ENCODE results near the gene ZNF468.
A peak's percentile ranks its signal among the peaks of the same experiment; 100 is the strongest.
"Not testable (repeated sequence)": the region's sequence is repeated elsewhere in the genome, so short reads cannot be mapped to it uniquely, and the experiment has no call there.

ZNF468 gene

GRCh38 chr19:52857378-52858191, at the start of gene ZNF468:
Gene ZNF468, minus strand, starts transcription at chr19:52857619. Its CDS starts 3,347 bp downstream, at chr19:52854272.
- peak; percentile 72 for DNase-seq

- not testable (repeated sequence) for DNase-seq
Measured at GRCh38 chr19:52904052-52904780, 46.8 kb upstream of the ZNF468 start.

- no peak for DNase-seq
Measured at GRCh38 chr19:52901842-52902241, 44.4 kb upstream of the ZNF468 start.

- not testable (repeated sequence) for DNase-seq
Measured at GRCh38 chr19:52898596-52898995, 41.2 kb upstream of the ZNF468 start.

GRCh38 chr19:52898101-52898500, 40.7 kb upstream of the ZNF468 start:
- DNase-seq, result no peak

- peak; percentile 94 for DNase-seq
Measured at GRCh38 chr19:52897138-52897935, 39.9 kb upstream of the ZNF468 start, which contains the start of gene ZNF320. Gene ZNF320, minus strand, starts transcription at chr19:52897635. Its CDS starts 7,380 bp downstream, at chr19:52890255.

- peak; percentile 34 for DNase-seq
Measured at GRCh38 chr19:52896431-52897137, 39.2 kb upstream of the ZNF468 start.

- DNase-seq, result no peak
Measured at GRCh38 chr19:52891336-52891735, 33.9 kb upstream of the ZNF468 start.

GRCh38 chr19:52889931-52890330, 32.5 kb upstream of the ZNF468 start:
- DNase-seq, result no peak

GRCh38 chr19:52889076-52889475, 31.7 kb upstream of the ZNF468 start:
- DNase-seq, result no peak

GRCh38 chr19:52880895-52881389, 23.5 kb upstream of the ZNF468 start:
- DNase-seq, result no peak

- DNase-seq, result peak; percentile 1
Measured at GRCh38 chr19:52872996-52873395, 15.6 kb upstream of the ZNF468 start.

- no peak for DNase-seq
Measured at GRCh38 chr19:52871466-52871865, 14.0 kb upstream of the ZNF468 start.

- not testable (repeated sequence) for DNase-seq
Measured at GRCh38 chr19:52868031-52868430, 10.6 kb upstream of the ZNF468 start.

GRCh38 chr19:52856540-52857377, 660 bp downstream of the ZNF468 start:
- not testable (repeated sequence) for DNase-seq

GRCh38 chr19:52847352-52847751, 10.1 kb downstream of the ZNF468 start:
- DNase-seq, result not testable (repeated sequence)

GRCh38 chr19:52840825-52841465, 16.5 kb downstream of the ZNF468 start:
- not testable (repeated sequence) for DNase-seq

- not testable (repeated sequence) for DNase-seq
Measured at GRCh38 chr19:52834289-52834688, 23.1 kb downstream of the ZNF468 start.

- not testable (repeated sequence) for DNase-seq
Measured at GRCh38 chr19:52833541-52833940, 23.9 kb downstream of the ZNF468 start.

- DNase-seq, result not testable (repeated sequence)
Measured at GRCh38 chr19:52829866-52830265, 27.6 kb downstream of the ZNF468 start.

GRCh38 chr19:52825765-52826164, 31.7 kb downstream of the ZNF468 start:
- no peak for DNase-seq

All from NCI-H82 (cell line).